Stimulated activated CD4-positive, alpha-beta T cell treated with anti-CD3 and anti-CD28 coated beads, Interleukin-1b, Interleukin-23, amount 100 ng/mL, for 1 hour (primary cell): ENCODE measurements around the gene PRDM7.
"Not testable (repeated sequence)": the region's sequence is repeated elsewhere in the genome, so short reads cannot be mapped to it uniquely, and the experiment has no call there.

ENCODE experiments used
- DNase-seq, 2 donors: peaks; one replicate each; pipeline ENCODE4 v3.0.0-alpha.2; 2020; ENCODE audit warnings: low read depth in 2 of 2

Gene PRDM7

GRCh38 chr16:90077240-90077756 is at the start of gene PRDM7:
Gene PRDM7 (minus strand): TSS chr16:90077331. CDS start chr16:90075910, 1,421 bp downstream.
- peak; percentile 87 to 97 for DNase-seq

DNA sequence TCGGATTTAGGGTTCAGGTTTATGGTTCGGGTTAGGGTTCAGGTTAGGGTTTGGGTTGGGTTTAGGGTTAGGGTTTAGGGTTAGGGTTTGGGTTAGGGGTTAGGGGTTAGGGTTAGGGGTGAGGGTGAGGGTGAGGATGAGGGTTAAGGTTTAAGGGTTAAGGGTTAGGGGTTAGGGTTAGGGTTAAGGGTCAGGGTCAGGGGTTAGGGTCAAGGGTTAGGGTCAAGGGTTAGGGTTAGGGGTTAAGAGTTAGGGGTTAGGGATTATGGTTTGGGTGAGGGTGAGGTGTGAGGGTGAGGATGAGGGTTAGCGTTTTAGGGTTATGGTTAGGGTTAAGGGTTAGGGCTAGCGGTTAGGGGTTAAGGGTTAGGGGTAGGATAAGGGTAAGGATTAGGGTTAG is 44.7 kb upstream of the PRDM7 start:
- not testable (repeated sequence) for DNase-seq

GRCh38 chr16:90107617-90108016 is 30.5 kb upstream of the PRDM7 start:
- not testable (repeated sequence) for DNase-seq

DNA sequence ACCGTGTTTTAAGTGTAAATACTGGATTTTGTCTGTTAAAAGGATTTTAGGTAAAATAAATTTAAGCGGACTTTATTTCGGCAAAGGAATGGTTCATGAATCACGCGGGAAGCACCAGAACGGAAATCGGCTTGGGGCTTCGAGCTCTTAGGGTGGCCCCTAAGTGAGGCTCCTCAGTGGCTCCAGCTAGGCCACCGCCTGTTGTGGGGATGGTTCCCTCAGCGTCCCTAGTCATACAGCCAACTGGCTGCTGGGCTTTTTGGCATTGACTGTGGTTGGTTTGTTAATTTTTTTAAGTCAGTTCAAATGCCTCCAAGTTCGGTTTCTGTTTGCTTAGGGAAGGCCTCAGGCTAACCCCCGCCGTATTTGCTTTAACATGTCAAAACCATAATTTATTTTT is 29.9 kb upstream of the PRDM7 start:
- not testable (repeated sequence) for DNase-seq

DNA sequence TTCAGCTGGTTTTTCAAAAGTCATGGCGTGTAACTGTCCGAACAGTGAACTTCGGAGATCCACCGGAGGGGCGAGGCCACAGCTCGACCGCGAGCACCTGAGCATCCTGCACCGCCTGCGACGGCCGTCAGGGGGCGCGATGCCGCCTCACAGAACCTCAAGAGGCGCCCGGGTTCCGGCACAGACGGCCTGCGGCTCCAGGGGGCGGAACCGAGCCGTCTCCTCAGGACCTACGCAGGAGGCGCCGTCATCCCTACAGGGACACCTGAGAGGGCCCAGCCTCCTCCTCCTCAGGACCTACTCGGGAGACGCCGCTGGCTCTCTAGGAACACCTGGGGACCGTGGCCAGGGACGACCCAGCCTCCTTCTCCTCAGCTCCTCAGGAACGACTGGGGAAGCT is 29.1 kb upstream of the PRDM7 start:
- peak in 1 of 2 donors; percentile 17 for DNase-seq

GRCh38 chr16:90104725-90105124 is 27.6 kb upstream of the PRDM7 start:
- DNase-seq, result not testable (repeated sequence)

DNA sequence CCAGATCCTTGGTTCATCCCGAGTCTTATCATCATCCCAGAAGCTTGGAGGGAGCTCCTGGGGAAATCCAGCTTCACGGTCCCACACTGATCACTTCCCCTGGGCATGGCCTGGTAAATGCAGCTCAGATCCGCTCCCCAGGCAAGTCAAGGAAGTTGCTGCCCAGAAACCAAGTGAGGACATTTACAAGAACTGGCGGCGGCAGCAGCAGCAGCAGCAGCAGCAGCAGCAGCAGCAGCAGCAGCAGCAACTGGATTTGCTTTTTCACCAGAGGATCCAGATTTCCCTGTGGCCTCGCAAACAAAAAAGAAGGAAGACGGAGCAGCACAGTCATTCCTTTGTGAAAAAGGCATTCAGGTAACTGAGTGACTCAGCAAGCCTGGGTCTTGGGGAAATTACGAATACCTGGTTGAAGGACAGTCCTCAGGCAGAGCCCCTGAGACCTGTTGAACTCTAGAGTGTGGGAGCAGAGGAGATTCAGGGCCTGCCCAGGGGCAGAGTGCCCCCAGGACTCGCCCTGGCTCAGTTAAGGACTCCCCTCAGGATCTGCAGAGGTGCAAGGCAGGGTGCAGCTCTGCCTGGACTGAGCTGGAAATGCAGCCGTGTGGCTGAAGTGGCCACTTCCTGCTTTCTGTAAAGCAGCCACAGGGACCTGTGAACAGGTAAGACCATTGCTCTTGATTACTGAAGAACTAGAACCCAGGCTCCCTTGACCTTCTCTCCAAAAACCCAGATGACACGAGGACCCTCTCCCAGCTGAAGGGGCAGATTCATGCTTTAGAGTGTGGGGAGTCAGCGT is 25.2 kb upstream of the PRDM7 start:
- not testable (repeated sequence) for DNase-seq

- not testable (repeated sequence) for DNase-seq
These were observed 24.2 kb upstream of the PRDM7 start for GRCh38 chr16:90101332-90101731.

DNA sequence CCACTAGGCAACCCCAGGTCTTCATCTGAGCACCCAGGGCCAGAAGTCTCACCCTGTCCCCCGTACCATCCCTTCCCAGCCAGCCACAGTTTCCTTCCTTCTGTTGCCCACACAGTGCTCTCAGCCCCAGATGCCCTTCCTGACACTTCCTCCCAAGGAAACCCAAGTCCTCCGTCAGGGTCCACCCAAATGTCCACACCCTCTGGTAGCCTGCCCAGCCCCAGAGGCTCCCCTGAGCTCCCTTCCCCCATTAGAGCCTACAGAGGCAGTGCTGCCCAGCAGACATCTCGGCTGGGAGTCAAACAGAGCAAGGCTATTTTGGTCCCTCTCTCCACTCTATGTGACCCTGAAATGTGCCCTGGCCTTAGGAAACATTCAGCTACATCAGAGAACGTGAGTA is 23.7 kb upstream of the PRDM7 start:
- not testable (repeated sequence) for DNase-seq

DNA sequence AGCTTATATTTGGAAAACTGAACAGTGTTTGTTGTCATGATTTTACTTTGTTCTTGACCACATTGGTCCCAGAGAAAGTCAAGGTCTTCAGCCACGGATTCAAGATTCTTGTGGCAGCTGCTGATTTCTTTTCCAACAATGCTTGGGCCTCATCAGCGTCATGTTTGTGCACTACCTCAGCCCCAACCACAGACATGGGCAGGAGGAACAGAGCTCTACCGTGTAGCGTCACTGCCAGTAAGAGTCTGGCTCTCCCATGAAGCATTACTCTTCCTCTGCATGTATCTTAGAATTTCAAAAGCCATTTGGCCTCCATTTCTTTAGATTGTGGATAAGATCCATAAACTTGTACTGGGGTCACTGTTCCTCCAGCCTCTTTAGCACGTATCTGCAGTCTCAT is 23.1 kb upstream of the PRDM7 start:
- not testable (repeated sequence) for DNase-seq

GRCh38 chr16:90098936-90099335 is 21.8 kb upstream of the PRDM7 start:
- DNase-seq, result not testable (repeated sequence)

DNA sequence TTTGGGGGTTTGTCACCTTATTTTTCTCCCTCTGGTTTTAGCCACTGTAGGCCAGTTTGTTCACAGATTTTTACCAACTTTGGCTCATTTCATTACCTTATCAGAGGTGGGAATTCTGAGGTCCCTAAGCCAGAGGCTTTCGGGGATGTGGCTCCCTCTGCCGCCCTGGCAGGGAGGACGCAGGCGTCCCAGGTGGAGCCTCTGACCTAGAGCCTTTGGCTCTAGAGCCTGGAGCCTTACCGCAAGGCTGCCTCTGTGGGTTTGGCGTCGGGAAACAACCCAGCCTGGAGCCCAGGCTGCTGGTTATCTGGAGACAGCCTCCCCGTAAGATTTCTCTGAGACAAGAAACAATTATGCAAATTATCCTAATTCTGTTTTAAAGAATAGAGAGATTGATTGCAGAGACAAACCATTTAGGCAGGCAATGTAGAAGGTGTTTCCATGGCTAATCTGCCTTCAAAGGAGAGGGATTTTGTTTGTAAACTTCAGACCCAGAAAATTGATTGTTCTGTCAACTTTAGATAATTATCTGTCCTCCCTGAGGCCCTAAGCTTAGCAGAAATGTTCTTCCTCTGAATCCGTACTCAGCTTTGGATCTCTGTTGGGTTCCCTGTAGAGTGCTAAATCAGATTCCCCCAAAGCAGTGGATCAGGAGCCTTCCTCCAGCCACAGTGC is 20.0 kb upstream of the PRDM7 start:
- DNase-seq, result not testable (repeated sequence)

DNA sequence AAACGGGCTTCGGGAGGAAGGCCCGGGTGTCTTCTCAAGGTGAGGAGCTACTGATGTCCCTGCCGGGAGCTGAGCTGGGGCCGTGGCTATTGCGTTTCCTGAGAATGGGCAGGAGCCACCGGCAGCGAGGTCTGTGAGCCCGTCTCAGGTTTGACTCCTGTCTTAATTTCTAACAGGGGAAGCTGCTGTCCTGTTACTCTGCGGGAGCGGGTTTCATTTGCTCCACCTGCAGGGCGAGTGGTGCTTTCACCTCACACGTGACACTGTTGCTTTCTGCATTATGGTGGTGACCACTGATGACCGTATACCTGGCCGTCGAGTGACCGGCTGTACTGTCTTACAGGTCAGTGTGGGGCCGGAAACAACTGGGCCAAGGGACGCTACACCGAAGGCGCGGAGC is 17.7 kb upstream of the PRDM7 start:
- DNase-seq, result not testable (repeated sequence)

DNA sequence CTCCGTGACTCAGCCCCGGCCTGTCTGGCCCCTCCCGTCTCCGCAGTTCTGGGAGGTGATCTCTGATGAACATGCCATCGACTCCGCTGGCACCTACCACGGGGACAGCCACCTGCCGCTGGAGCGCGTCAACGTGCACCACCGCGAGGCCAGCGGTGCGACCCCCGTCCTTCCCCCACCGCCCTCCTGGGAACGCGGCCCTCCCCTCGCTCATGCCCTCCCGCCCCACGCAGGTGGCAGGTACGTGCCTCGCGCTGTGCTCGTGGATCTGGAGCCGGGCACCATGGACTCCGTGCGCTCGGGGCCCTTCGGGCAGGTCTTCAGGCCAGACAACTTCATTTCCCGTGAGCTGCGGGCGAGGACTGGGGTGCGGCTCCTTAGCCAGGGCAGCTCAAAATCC is 17.2 kb upstream of the PRDM7 start:
- not testable (repeated sequence) for DNase-seq

DNA sequence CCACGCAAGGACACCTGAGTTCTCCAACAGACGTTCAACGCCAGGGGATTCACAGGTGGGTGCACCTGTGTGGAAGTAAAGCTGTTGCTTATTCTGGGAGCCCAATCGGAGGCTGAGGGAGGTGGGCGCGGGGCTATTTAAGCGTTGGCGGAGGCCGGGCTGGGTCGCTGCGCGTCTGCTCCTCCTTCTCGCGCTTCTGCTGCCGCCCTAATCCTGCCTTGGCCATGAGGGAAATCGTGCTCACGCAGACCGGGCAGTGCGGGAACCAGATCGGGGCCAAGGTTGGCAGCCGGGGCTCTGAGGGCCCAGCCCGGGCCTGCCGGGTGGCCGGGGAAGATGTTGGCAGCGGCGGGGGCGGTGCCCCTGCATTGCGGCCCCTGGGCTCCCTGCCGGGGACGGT is 16.7 kb upstream of the PRDM7 start:
- not testable (repeated sequence) for DNase-seq

GRCh38 chr16:90092781-90093180 is 15.7 kb upstream of the PRDM7 start:
- not testable (repeated sequence) for DNase-seq

DNA sequence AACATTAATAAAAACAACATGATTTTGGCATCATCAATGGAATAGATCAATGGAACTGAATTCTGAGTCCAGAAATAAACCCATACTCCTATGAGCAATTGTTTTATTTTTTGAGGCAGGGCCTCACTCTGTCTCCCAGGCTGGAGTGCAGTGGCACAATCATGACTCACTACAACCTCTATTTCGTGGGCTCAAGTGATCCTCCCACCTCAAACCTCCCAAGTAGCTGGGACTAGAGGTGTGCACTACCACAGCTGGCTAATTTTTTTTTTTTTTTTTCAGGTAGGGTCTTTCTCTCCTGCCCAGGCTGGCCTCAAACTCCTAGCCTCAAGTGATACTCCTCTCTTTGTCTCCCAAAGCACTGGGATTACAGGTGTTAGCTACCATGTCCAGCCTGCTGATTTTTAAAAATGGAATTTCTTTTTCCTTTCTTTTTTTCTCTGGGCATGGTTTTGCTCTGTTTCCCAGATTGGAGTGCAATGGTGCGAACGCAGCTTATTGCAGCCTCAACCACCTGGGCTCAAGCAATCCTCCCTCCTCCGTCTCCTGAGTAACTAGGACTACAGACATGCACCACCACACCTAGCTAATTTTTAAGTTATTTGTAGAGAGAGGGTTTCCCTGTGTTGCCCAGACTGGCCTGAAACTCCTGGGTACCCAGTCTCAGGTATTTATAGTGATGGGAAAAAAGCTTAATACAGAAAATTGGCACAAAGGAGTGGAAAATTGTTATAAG is 7.3 kb upstream of the PRDM7 start:
- DNase-seq, result no peak

- no peak for DNase-seq
These were observed 6.0 kb upstream of the PRDM7 start for GRCh38 chr16:90083139-90083538.

DNA sequence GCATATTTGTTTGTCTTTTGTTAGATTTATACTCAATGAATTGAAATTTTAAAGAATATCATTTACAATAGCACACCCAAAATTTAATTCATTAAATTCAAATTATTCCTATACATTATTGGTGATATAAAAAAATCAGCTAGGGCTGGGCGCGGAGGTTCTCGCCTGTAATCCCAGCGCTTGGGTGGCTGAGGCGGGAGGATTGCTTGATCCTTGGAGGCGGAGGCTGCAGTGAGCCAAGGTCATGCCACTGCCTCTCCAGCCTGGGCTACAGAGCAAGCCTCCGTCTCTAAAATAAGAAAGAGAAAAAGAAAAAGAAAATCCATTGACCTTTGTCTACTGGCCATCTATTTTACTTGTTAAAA is 4.5 kb upstream of the PRDM7 start:
- DNase-seq, result no peak

- no peak for DNase-seq
These were observed 1.4 kb upstream of the PRDM7 start for GRCh38 chr16:90078579-90078895.

DNA sequence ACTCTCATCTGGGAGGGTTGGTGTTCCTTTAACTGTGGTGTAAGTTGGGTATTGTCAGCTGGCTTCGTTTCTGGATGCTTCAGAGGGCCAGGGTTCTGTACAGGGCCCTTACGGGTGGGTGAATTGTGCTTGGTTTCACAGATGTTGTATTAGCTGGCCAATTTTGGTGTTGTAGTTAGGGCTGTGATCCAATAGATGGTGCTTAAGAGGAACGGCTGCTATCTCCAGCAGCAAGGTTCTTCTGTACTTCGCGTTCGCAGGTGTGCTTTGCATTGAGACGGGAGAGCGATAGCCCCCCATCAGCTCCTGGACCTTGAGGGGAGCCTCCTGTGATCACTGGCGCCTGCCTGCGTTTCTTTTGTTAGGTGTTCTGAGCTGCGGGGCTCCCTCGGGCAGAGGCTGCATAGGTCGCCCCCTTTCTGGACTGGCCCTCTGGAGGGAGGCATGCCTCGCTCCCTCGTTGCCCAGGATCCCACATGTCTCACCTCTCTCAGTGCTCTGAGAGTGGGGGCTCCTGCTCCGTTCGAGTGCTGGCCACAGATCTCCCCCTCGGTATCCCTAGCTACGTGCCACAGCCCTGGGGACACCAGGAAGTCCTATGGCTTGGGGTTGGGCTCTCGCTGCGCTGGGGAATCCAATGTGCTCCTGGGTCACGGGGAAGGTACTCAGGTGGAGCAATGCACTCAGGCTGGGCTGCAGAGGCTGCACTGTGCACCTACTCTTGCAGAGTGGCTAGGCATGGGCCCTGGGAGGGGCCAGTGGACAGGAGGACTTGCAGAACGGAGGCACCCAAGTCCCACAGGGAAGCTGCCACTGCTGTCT is 837 bp upstream of the PRDM7 start:
- no peak for DNase-seq
